ENCODE results near the gene SCAMP5.

Gene SCAMP5

GRCh38 chr15:75023181-75023871, 28.0 kb downstream of the SCAMP5 start, which contains the start of gene PPCDC:
TSS of gene PPCDC (plus strand) at chr15:75023590. CDS start at chr15:75028319, 4,729 bp downstream.
- peak; percentile 83 for DNase-seq (ENCODE audit: low read depth)

DNA sequence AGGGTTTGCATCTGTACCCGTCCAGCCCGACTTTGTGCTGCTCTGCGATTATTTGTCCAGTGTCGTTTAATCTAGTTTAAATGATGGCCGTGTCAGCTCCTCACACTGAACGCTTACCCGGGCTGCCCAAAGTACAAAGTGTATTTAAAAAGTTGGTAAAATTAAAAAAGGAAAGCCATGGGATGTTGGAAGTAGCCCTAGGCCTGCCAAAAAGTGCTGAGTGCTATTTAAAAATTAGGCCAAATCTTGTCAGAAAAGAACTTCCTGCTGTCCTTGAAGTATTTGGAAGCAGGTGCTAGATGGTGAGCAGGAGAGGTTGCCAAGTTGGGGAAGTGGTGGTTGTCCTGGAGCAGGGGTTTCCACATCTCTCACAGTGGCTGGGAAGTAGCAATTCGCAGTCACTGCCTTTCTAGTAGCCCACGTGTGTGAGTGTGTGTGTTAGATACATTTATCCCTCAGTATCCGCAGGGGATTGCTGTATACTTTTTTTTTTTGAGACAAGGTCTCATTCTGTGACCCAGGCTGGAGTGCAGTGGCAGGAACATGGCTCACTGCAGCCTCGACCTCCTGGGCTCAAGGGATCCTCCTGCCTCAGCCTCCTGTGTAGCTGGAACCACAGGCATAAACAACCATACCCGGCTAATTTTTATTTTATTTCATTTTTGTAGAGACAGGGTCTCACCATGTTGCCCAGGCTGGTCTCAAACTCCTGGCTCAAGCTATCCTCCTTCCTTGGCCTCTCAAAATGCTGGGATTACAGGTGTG, 28.7 kb downstream of the SCAMP5 start:
- no peak for DNase-seq (ENCODE audit: low read depth)

- DNase-seq (ENCODE audit: low read depth), result no peak
Measured at GRCh38 chr15:75025107-75025506, 29.7 kb downstream of the SCAMP5 start.

- no peak for DNase-seq (ENCODE audit: low read depth)
Measured at GRCh38 chr15:75025548-75026260, 30.3 kb downstream of the SCAMP5 start.

GRCh38 chr15:75027551-75027950, 32.2 kb downstream of the SCAMP5 start:
- DNase-seq (ENCODE audit: low read depth), result no peak

GRCh38 chr15:75028991-75029377, 33.6 kb downstream of the SCAMP5 start:
- DNase-seq (ENCODE audit: low read depth), result no peak

DNA sequence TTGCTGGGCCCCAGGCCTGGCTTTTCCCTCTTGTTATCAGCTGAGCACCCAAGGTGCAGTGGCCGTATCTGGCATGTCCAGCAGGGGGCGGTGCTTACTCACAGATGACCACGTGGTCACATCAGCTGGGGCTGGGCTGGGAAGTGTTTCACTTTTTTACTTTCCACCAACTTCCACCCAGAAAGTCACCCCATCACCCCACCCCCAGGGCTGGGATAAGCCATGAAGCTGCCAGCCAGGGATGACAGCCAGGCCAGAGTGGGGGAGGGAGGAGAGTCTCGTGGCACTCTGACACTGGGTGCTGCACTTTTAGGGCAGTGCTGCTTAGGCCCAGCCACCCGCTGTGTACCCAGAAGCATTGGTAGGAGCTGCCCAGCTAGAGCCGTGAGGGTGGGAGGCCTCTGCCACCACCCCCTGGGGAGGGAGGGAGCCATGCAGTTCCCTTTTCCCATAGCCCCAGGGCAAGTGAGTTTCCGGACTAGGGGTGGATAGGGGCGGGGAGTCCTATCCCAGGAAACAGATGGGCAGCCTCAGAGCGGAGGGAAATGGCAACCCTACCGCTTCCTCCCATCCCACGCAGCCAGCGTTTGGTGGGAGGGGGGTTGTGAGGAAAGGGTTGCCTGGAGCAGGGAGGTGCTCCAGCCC, 34.1 kb downstream of the SCAMP5 start:
- DNase-seq (ENCODE audit: low read depth), result peak; percentile 75

GRCh38 chr15:75030023-75030413, 34.7 kb downstream of the SCAMP5 start:
- no peak for DNase-seq (ENCODE audit: low read depth)

DNA sequence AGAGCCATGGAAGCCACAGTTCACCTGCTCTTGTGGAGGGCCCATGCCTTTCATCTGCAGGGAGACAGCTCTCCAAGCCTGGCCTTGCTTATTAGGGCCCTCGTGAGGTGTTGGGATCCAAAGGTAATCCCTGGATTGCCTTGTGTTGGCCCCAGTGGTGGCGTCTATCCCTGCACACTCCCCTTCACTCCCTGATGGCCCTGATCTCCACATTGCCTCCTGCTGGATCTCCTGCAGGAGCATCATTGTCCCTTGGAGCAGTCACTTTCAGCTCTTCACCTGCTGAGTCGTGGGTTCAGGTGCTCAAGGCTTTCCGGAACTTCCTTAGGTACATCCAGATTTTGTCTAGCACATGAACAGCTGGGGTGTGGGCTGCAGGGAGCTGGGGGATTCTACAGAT, 35.1 kb downstream of the SCAMP5 start:
- DNase-seq (ENCODE audit: low read depth), result no peak

GRCh38 chr15:75031848-75032247, 36.5 kb downstream of the SCAMP5 start:
- DNase-seq (ENCODE audit: low read depth), result no peak

- no peak for DNase-seq (ENCODE audit: low read depth)
Measured at GRCh38 chr15:75032395-75032794, 37.0 kb downstream of the SCAMP5 start.

- DNase-seq (ENCODE audit: low read depth), result no peak
Measured at GRCh38 chr15:75033809-75034208, 38.4 kb downstream of the SCAMP5 start.

- DNase-seq (ENCODE audit: low read depth), result no peak
Measured at GRCh38 chr15:75034615-75035014, 39.3 kb downstream of the SCAMP5 start.

DNA sequence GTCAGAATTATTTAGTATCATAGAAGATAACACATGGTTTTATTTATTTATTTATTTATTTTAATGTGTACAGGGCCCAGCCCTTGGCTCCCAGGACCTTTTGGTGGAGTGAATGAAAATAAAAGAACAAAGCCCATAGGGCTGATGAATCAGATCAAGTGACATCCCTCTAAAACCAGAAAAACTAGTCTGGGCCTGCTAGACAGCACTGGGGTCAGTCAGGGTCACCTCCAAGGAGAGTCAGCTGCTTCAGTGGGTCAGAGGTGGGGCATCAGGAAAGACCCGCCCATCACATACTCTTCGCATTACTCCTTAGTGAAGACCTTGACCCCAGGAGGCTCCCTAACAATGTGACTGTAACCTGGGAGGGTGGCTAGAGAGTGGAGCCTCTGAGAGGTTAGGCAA, 40.9 kb downstream of the SCAMP5 start:
- DNase-seq (ENCODE audit: low read depth), result no peak

- no peak for DNase-seq (ENCODE audit: low read depth)
Measured at GRCh38 chr15:75037685-75038084, 42.3 kb downstream of the SCAMP5 start.

DNA sequence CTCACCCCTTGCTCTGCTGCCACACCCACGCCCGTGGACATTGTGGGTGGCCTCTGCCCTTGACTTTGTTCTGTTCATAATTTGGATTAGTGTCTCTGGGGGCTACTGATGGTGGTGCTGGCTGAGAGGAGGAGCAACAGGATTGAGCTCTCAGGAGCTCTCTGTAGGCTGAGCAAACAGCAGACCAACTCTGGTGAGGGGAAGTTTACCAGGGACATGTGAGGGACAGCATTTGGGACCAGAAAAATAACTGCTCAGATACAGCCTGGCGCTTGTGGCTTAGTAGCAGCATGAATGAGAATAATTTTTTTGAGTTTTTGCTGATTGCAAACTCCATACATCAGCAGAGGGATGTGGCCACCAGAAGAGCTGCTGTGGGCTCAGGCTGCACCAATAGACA, 42.9 kb downstream of the SCAMP5 start:
- no peak for DNase-seq (ENCODE audit: low read depth)

GRCh38 chr15:75042730-75043508, 47.6 kb downstream of the SCAMP5 start:
- DNase-seq (ENCODE audit: low read depth), result peak; percentile 27

- no peak for DNase-seq (ENCODE audit: low read depth)
Measured at GRCh38 chr15:75043509-75044257, 48.3 kb downstream of the SCAMP5 start.

- no peak for DNase-seq (ENCODE audit: low read depth)
Measured at GRCh38 chr15:75044258-75044878, 49.0 kb downstream of the SCAMP5 start.

DNA sequence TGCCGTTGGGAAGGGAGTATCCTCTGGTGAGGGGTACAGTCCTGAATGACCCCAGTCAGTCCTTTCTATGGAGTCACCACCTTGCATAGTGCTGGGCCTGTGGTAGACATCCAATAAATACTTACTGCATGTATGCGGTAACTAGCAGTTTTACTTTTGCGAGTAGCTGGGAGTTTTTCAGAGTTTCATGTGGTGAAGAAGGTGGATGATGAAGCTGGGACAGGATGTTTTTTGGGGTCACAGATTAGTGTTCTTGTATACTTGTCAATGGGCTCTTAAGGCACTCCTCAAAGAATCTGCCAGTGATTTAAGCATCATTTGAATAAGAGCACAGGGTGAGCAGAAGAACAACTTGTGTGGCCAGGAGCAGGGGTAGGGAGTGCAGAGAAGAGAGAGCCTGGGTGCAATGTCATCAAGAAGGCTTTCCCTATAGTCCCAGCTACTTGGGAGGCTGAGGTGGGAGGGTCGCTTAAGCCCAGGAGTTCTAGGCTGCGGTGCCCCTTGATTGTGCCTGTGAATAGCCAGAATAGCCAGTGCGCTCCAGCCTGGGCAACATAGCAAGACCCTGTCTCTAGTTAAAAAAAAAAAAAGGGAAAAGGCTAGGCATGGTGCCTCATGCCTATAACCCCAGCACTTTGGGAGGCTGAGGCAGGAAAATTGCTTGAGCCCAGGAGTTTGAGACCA, 50.1 kb downstream of the SCAMP5 start:
- DNase-seq (ENCODE audit: low read depth), result no peak

Data from activated T-helper 1 cell treated with Interleukin-2 at 50 U/mL for 16 hours (primary cell).